GM21390 (cell line): ENCODE measurements around the gene ST7L.

Source experiments
- ATAC-seq: cut with Tn5 transposase; IDR thresholded peaks from one replicate; pipeline ENCODE4 v1.9.1; 2021; ENCODE audit not compliant: unreplicated experiment

Gene ST7L

GRCh38 chr1:112618114-112618720 is 724 bp downstream of the ST7L start:
- ATAC-seq = peak; percentile 26

- no peak for ATAC-seq
These were observed 4.4 kb downstream of the ST7L start for GRCh38 chr1:112614460-112615065.

- ATAC-seq = no peak
These were observed 13.2 kb downstream of the ST7L start for GRCh38 chr1:112605633-112606327.

GRCh38 chr1:112603541-112603940 is 15.4 kb downstream of the ST7L start:
- no peak for ATAC-seq

GRCh38 chr1:112603012-112603411 is 15.9 kb downstream of the ST7L start:
- ATAC-seq = no peak

GRCh38 chr1:112599477-112599876 is 19.5 kb downstream of the ST7L start:
- no peak for ATAC-seq

- ATAC-seq = no peak
These were observed 24.6 kb downstream of the ST7L start for GRCh38 chr1:112594208-112594876.

- no peak for ATAC-seq
These were observed 29.2 kb downstream of the ST7L start for GRCh38 chr1:112589766-112590165.

- ATAC-seq = no peak
These were observed 35.6 kb downstream of the ST7L start for GRCh38 chr1:112583366-112583765.

- ATAC-seq = no peak
These were observed 37.3 kb downstream of the ST7L start for GRCh38 chr1:112581586-112582192.

- no peak for ATAC-seq
These were observed 39.0 kb downstream of the ST7L start for GRCh38 chr1:112579801-112580510.

- no peak for ATAC-seq
These were observed 42.7 kb downstream of the ST7L start for GRCh38 chr1:112576240-112576639.

- ATAC-seq = no peak
These were observed 43.7 kb downstream of the ST7L start for GRCh38 chr1:112575154-112575804.

GRCh38 chr1:112565800-112566199 is 53.1 kb downstream of the ST7L start:
- no peak for ATAC-seq

- no peak for ATAC-seq
These were observed 54.9 kb downstream of the ST7L start for GRCh38 chr1:112564081-112564480.

GRCh38 chr1:112563341-112563740 is 55.6 kb downstream of the ST7L start:
- ATAC-seq = no peak

GRCh38 chr1:112558634-112559033 is 60.3 kb downstream of the ST7L start:
- ATAC-seq = no peak

- no peak for ATAC-seq
These were observed 61.6 kb downstream of the ST7L start for GRCh38 chr1:112557385-112557784.

- no peak for ATAC-seq
These were observed 64.5 kb downstream of the ST7L start for GRCh38 chr1:112554411-112554810.

GRCh38 chr1:112549590-112549989 is 69.4 kb downstream of the ST7L start:
- ATAC-seq = no peak
